Fibroblast of lung (primary cell): ENCODE data around the gene LRRC61.

Experiments used
- EZH2 ChIP-seq: IDR thresholded peaks from 2 replicates; pipeline ENCODE4 v1.5.1; 2012; ENCODE audit warnings: low read length, control low read depth, mild to moderate bottlenecking; ENCODE audit errors: missing control alignments
- TF ChIP-seq, protein P1 (sequence below), 2 donors: IDR thresholded peaks in 1 of 2; conservative IDR thresholded peaks in 1 of 2; 1 replicate in 1 of 2; 2 replicates in 1 of 2; pipeline ENCODE4 v1.5.1; 2011 to 2012; ENCODE audit warnings: low read length in 2 of 2, control low read depth in 1 of 2, inconsistent platforms in 1 of 2, low read depth in 1 of 2, mild to moderate bottlenecking in 1 of 2

DNA sequence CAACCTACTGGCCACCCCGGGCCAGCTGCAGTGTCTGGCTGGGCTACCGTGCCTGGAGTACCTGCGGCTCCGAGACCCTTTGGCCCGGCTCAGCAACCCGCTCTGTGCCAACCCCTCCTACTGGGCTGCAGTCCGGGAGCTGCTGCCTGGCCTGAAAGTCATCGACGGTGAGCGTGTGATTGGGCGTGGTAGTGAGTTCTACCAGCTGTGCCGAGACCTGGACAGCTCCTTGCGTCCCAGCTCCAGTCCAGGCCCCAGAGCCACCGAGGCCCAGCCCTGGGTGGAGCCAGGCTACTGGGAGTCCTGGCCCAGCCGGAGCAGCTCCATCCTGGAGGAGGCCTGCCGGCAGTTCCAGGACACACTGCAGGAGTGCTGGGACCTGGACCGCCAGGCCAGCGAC, 14.0 kb downstream of the LRRC61 start:
- TF ChIP-seq, protein P1, sequence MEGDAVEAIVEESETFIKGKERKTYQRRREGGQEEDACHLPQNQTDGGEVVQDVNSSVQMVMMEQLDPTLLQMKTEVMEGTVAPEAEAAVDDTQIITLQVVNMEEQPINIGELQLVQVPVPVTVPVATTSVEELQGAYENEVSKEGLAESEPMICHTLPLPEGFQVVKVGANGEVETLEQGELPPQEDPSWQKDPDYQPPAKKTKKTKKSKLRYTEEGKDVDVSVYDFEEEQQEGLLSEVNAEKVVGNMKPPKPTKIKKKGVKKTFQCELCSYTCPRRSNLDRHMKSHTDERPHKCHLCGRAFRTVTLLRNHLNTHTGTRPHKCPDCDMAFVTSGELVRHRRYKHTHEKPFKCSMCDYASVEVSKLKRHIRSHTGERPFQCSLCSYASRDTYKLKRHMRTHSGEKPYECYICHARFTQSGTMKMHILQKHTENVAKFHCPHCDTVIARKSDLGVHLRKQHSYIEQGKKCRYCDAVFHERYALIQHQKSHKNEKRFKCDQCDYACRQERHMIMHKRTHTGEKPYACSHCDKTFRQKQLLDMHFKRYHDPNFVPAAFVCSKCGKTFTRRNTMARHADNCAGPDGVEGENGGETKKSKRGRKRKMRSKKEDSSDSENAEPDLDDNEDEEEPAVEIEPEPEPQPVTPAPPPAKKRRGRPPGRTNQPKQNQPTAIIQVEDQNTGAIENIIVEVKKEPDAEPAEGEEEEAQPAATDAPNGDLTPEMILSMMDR (conservative IDR thresholded peaks at IDR 0.05 in 1 of 2, IDR thresholded peaks at IDR 0.05 in 1 of 2; ENCODE audit: low read depth in 1 of 2, low read length in 2 of 2), result no peak
- TF ChIP-seq EZH2, result no peak
